Gastroesophageal sphincter (tissue), 4 donors: Measurements from ENCODE around the gene ZNF600. TPM values are rescaled to one million over a fixed set of nuclear protein-coding genes. Genes with fewer than 3 reads are reported as not detected.
"Not testable (repeated sequence)": the region's sequence is repeated elsewhere in the genome, so short reads cannot be mapped to it uniquely, and the experiment has no call there.

Experiments used
- ATAC-seq: fragments of 150-250 bp; one replicate; pipeline ENCODE4 v1.9.1; 2016; ENCODE audit warnings: mild to moderate bottlenecking, moderate library complexity
- H3K27ac ChIP-seq, 4 donors: fragments of 200-600 bp; sonication (generic) in 3 of 4; 1 replicate in 3 of 4; 2 replicates in 1 of 4; pipeline ENCODE4 v1.5.1; 2016 to 2019
- H3K27me3 ChIP-seq: fragments of 200-600 bp; sonication (generic); one replicate; pipeline ENCODE4 v1.5.1; 2019
- H3K36me3 ChIP-seq, 2 donors: fragments of 200-600 bp; sonication (generic); one replicate each; pipeline ENCODE4 v1.5.1; 2019; ENCODE audit warnings: control low read depth in 1 of 2
- H3K4me1 ChIP-seq, 3 donors: fragments of 200-600 bp; sonication (generic); 1 replicate in 2 of 3; 2 replicates in 1 of 3; pipeline ENCODE4 v1.5.1; 2016 to 2019; ENCODE audit warnings: control low read depth in 2 of 3
- H3K4me3 ChIP-seq, 2 donors: fragments of 200-600 bp; sonication (generic); one replicate each; pipeline ENCODE4 v1.5.1; 2019; ENCODE audit warnings: mild to moderate bottlenecking in 1 of 2, moderate library complexity in 1 of 2
- H3K9me3 ChIP-seq, 3 donors: fragments of 200-600 bp; sonication (generic); one replicate each; pipeline ENCODE4 v1.5.1; 2017 to 2019; ENCODE audit warnings: control low read depth in 2 of 3
- EP300 ChIP-seq: sonication (generic); formaldehyde crosslinking; IDR thresholded peaks from one replicate; pipeline ENCODE4 v1.6.1; 2017; ENCODE audit warnings: antibody characterized with exemption, mild to moderate bottlenecking
- POLR2A ChIP-seq, 2 donors: fragments of 450-650 bp; IDR thresholded peaks; one replicate each; pipeline ENCODE4 v1.6.1; 2017; ENCODE audit warnings: antibody characterized with exemption in 2 of 2, mild to moderate bottlenecking in 2 of 2, moderate library complexity in 1 of 2
- POLR2AphosphoS5 ChIP-seq: sonication (generic); formaldehyde crosslinking; IDR thresholded peaks from one replicate; pipeline ENCODE4 v1.6.1; 2017; ENCODE audit warnings: antibody characterized with exemption
- WGBS, 2 donors: methylation state at CpG; one replicate each; pipeline ENCODE4 v1.1.5; 2018; ENCODE audit warnings: low coverage in 1 of 2; 5-methylcytosine and 5-hydroxymethylcytosine counted together
- total RNA-seq, 4 donors: library from RNA; depleted of rRNA; stranded (reverse); fragments of >200 nt; gene quantifications; one replicate each; pipeline ENCODE4 v1.1.0, GENCODE V29; 2016
- TF ChIP-seq, protein P1 (sequence below), 4 experiments: fragments of 200-600 bp in 2 of 4; fragments of 450-650 bp in 2 of 4; sonication (generic) in 1 of 4; IDR thresholded peaks; one replicate each; pipeline ENCODE4 v1.5.1; 2017 to 2019; ENCODE audit warnings: antibody characterized with exemption in 4 of 4, mild to moderate bottlenecking in 2 of 4, moderate library complexity in 2 of 4

The ZNF600 gene
- total RNA-seq, 4 donors from 2014 or later = 3.2 to 10.9 (median 6.6) TPM

DNA sequence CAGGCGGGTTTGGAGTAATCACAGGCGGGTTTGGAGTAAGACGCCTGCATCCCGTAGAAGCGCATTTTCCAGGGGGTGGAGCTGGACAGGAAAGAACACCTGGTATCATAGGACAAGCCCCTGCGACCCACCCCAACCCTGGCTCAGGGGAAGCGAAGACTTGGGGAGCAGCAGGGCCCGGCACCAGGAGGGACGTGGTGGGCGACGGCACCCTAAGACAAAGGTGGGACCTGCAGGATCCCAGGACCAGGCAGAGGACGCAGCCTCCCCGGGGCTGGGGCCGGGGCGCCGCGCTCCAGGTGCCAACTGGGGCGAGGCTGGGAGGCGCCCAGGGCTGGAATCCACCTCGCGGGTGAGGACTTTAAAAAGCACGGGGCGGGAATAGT is 520 bp downstream of the ZNF600 start:
- 0 to 5% methylated on average over 2 to 20 of the region's 23 CpGs for WGBS, 2 donors
- peak overlapping the region; percentile 16 to 89 (median 84) for H3K27ac ChIP-seq
- peak; percentile 11 for ATAC-seq

DNA sequence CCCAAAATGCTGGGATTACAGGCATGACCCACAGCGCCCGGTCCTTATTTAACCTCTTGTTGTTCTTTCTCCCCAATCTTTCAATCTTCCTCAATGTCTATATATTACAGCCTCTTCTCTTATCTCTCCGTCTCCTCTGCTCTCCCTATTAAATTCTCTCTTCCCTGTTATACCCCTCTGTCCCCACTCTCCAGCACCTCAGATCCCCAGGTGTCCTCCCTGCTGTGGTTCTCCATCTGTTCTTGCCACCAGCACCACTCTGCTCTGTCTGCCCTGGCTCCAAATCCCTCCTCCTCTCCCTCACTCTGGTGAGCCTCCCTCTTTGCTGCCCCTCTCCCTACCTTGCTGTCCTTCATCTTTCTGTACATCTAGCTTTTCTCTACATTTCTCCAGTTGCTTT is 1.1 kb downstream of the ZNF600 start:
- ATAC-seq = no peak
- 79 to 86% methylated on average over 2 to 3 of the region's 3 CpGs for WGBS, 2 donors
- Histone ChIP-seq H3K9me3 (no peaks in the 10 kb centered on the region), H3K27me3 (no peaks in the 10 kb centered on the region), H3K36me3 (peaks cover 0 to 21% of the 10 kb centered on the region in 2 donors), H3K4me1 (peaks cover 0 to 25% (median 0%) of the 10 kb centered on the region in 3 donors), H3K4me3 (peak overlapping the region in 1 of 2 donors; percentile 71), H3K27ac (peak overlapping the region in 2 of 4 donors; percentile 82 to 86)
- TF ChIP-seq, protein P1, sequence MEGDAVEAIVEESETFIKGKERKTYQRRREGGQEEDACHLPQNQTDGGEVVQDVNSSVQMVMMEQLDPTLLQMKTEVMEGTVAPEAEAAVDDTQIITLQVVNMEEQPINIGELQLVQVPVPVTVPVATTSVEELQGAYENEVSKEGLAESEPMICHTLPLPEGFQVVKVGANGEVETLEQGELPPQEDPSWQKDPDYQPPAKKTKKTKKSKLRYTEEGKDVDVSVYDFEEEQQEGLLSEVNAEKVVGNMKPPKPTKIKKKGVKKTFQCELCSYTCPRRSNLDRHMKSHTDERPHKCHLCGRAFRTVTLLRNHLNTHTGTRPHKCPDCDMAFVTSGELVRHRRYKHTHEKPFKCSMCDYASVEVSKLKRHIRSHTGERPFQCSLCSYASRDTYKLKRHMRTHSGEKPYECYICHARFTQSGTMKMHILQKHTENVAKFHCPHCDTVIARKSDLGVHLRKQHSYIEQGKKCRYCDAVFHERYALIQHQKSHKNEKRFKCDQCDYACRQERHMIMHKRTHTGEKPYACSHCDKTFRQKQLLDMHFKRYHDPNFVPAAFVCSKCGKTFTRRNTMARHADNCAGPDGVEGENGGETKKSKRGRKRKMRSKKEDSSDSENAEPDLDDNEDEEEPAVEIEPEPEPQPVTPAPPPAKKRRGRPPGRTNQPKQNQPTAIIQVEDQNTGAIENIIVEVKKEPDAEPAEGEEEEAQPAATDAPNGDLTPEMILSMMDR (IDR thresholded peaks at IDR 0.05) = no peak
- TF ChIP-seq EP300 (no peak), POLR2AphosphoS5 (no peak), POLR2A (IDR thresholded peaks at IDR 0.05) (no peak)

More for the DNA sequence above, 520 bp downstream of the ZNF600 start:
- Histone ChIP-seq H3K36me3 (peaks cover 0 to 15% of the 10 kb centered on the region in 2 donors), H3K27me3 (no peaks in the 10 kb centered on the region), H3K4me3 (peak overlapping the region; percentile 57 to 71), H3K9me3 (no peaks in the 10 kb centered on the region), H3K4me1 (peaks cover 0 to 25% (median 0%) of the 10 kb centered on the region in 3 donors)
- TF ChIP-seq EP300 (no peak), POLR2A (IDR thresholded peaks at IDR 0.05) (no peak), POLR2AphosphoS5 (no peak)
- TF ChIP-seq, protein P1 (IDR thresholded peaks at IDR 0.05) = no peak

DNA sequence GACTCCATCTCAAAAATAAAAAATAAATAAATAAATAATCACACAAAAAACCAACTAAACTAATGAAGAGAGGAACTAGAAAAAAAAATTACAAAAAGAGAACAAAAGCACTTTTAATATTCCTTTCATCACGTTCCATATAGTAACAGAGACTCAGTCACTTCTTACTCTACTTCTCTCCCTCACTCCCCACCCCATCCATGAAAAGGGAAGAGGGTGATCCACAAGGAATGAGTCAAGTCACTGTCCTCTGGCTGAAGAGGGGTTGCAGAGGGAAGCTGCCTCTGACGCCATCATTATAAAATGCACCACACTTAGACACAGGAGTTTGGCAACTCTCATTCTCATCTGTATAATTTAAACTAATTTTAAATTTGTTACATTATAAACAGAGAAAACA is 3.7 kb downstream of the ZNF600 start:
- not testable (repeated sequence) for H3K4me3 ChIP-seq, ATAC-seq, H3K9me3 ChIP-seq, H3K27ac ChIP-seq, H3K27me3 ChIP-seq
- peaks cover 0 to 25% (median 0%) of the 10 kb centered on the region in 3 donors for H3K4me1 ChIP-seq
- WGBS, 2 donors = no CpG with 5 or more reads among the region's 2 CpGs
- peaks cover 0 to 47% of the 10 kb centered on the region in 2 donors for H3K36me3 ChIP-seq

DNA sequence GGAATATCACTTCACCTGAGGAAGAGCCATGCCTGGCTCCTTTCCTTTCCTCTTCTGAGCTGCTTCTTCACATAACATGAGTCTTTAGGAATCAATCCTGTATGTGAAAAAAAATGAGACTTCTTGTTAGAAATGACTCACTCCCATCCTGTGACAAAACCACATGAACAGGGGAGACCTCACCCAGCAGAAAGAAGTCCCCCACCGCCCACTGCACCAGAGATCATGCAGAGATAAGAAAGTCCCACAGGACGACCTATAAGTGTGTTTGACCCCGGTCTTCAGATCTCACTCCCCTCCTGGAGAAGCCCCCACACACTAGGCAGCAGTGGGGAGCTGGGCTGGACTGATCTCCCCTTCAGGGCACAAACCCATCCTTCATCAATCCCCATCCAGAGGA is 7.8 kb downstream of the ZNF600 start:
- Histone ChIP-seq H3K4me3 (no peak overlapping the region), H3K9me3 (no peaks in the 10 kb centered on the region), H3K36me3 (peaks cover 0 to 85% of the 10 kb centered on the region in 2 donors), H3K27me3 (no peaks in the 10 kb centered on the region), H3K27ac (no peak overlapping the region), H3K4me1 (no peaks in the 10 kb centered on the region)
- 40 to 76% methylated on average over 2 to 3 of the region's 3 CpGs for WGBS, 2 donors
- TF ChIP-seq EP300 (no peak), POLR2AphosphoS5 (no peak), POLR2A (IDR thresholded peaks at IDR 0.05) (no peak)
- TF ChIP-seq, protein P1 (IDR thresholded peaks at IDR 0.05) = no peak
- ATAC-seq = no peak

DNA sequence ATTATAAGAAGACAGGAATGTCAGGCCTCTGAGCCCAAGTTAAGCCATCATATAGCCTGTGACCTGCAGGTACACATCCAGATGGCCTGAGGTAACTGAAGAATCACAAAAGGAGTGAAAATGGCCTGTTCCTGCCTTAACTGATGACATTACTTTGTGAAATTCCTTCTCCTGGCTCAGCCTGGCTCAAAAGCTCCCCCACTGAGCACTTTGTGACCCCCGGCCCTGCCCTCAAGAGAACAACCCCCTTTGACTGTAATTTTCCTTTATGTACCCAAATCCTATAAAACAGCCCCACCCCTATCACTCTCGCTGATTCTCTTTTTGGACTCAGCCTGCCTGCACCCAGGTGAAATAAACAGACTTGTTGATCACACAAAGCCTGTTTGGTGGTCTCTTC is 30.1 kb downstream of the ZNF600 start:
- ATAC-seq = not testable (repeated sequence)

DNA sequence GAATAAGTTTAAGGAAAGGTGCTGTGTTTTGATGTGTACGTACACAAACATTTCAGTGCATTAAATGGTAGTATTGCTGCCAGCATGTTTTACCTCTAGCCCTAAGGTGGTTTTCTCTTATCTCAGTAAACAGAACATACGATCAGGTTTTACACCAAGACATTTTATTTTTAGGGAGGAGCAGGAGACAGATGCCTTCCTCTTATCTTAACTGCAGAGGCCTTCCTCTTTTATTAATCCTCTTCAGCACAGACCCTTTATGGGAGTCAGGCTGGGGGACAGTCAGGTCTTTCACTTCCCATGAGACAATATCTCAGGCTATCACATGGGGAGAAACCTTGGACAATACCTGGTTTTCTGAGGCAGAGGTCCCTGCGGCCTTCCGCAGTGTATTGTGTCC is 36.8 kb downstream of the ZNF600 start:
- WGBS, 2 donors = 55 to 74% methylated on average over 4 of the region's 4 CpGs
- no peak overlapping the region for H3K4me3 ChIP-seq
- no peaks in the 10 kb centered on the region for H3K36me3 ChIP-seq
- TF ChIP-seq, protein P1 (IDR thresholded peaks at IDR 0.05) = no peak
- TF ChIP-seq POLR2A (IDR thresholded peaks at IDR 0.05) (no peak), EP300 (no peak), POLR2AphosphoS5 (no peak)
- ATAC-seq = no peak
- no peaks in the 10 kb centered on the region for H3K27me3 ChIP-seq
- H3K9me3 ChIP-seq = no peaks in the 10 kb centered on the region
- H3K27ac ChIP-seq = no peak overlapping the region
- H3K4me1 ChIP-seq = peaks cover 0 to 5% (median 0%) of the 10 kb centered on the region in 3 donors

More for the DNA sequence above, 30.1 kb downstream of the ZNF600 start:
- WGBS, 2 donors = 70% methylated on average over 2 of the region's 2 CpGs; no CpG with 5 or more reads in 1 of the 2 donors
- H3K27ac ChIP-seq, H3K36me3 ChIP-seq, H3K4me3 ChIP-seq, H3K27me3 ChIP-seq, H3K4me1 ChIP-seq, H3K9me3 ChIP-seq: not testable (repeated sequence)
